ENCODE measurements around the gene TIMM13.

DNA sequence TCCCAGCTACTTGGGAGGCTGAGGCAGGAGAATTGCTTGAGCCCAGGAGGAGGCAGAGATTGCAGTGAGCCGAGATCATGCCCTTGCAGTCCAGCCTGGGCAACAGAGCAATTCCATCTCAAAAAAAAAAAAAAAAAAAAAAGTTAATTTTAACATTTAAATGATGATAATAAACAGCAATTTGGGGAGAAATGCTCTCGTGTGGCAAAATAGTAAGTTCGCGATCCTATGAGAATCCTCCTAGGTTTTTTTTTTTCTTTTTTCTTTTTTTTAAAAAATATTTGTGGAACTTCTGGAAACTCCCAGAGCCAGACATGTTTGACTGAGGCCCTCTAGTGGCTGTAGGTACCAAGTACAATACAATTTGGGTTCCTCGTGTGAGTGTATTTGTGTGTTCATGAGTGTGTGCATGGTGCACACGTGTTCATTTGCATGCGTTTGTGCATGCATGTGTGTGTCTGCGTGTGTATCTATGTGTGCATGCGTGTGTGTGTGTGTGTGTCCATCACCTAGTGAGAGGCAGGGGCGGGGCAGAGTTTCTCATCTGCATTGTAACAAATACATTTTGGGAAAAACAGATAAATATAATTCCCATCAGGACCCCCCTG lies 36.2 kb downstream of the TIMM13 start:
- TF ChIP-seq, protein P1, sequence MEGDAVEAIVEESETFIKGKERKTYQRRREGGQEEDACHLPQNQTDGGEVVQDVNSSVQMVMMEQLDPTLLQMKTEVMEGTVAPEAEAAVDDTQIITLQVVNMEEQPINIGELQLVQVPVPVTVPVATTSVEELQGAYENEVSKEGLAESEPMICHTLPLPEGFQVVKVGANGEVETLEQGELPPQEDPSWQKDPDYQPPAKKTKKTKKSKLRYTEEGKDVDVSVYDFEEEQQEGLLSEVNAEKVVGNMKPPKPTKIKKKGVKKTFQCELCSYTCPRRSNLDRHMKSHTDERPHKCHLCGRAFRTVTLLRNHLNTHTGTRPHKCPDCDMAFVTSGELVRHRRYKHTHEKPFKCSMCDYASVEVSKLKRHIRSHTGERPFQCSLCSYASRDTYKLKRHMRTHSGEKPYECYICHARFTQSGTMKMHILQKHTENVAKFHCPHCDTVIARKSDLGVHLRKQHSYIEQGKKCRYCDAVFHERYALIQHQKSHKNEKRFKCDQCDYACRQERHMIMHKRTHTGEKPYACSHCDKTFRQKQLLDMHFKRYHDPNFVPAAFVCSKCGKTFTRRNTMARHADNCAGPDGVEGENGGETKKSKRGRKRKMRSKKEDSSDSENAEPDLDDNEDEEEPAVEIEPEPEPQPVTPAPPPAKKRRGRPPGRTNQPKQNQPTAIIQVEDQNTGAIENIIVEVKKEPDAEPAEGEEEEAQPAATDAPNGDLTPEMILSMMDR (IDR thresholded peaks at IDR 0.05) = peak; percentile 86
- no peak for TF ChIP-seq EZH2 (IDR thresholded peaks at IDR 0.05)
